GM10847 (cell line): ENCODE measurements around the gene FOXJ1.

ENCODE experiments used
- POLR2A ChIP-seq: IDR thresholded peaks from 2 replicates; pipeline ENCODE4 v1.6.1; 2011; ENCODE audit not compliant: insufficient read length; ENCODE audit errors: extremely low read depth

FOXJ1 gene

DNA sequence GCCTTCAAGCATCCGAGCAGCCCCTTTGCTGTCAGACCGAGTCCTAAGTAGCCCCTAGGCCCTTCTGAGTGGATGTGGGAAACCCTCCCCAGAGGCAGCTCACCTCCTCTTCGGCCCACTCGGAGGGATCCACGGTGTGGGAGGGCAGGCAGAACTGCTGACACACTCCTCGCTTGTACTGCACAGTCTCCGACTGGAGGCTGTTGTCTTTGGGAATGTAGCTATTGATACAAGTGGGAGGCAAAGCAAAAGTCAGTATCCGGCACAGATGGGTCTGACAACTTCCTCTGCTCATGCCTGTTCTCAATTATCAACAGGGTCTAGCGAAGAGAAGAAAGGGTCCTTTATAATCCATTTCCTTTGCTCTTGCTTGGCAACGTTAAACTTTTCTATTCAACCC lies 25.9 kb upstream of the FOXJ1 start:
- TF ChIP-seq POLR2A = no peak

DNA sequence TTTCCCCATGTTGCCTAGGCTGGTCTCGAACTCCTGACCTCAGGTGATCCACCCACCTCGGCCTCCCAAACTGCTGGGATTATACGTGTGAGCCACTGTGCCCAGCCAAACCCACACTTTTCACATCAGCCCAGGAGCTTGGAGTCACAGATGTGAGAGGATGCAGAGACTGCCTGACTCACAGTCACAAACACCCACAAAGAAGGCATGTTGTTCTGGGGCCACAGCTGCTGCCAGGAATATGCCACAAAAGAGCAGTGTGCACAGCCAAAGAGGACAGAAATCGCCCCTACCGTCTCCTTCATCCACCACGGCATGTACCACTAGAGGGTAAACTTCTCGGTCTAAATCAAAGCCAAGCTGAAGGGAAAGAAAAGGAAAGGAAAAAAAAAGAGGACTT lies 25.1 kb upstream of the FOXJ1 start:
- no peak for TF ChIP-seq POLR2A

DNA sequence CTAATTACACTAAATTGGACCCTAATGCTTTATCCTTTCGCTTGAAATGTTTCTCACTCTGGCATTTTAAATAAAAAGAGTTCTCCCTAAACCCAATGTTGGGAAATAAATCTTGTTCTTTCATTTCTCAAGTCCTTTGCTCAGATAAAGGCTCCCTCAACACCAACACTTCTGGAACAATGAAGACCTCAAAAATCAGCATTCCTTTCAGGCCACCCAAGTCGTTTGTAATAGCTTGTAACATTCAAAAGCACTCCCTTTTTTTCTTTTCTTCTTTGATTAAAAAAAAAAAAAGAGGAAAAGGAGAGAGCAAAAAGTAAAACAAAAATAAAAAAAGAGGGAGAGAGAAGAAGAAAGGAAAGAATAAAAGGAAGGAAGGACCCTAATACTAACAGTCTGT lies 23.3 kb upstream of the FOXJ1 start:
- no peak for TF ChIP-seq POLR2A

DNA sequence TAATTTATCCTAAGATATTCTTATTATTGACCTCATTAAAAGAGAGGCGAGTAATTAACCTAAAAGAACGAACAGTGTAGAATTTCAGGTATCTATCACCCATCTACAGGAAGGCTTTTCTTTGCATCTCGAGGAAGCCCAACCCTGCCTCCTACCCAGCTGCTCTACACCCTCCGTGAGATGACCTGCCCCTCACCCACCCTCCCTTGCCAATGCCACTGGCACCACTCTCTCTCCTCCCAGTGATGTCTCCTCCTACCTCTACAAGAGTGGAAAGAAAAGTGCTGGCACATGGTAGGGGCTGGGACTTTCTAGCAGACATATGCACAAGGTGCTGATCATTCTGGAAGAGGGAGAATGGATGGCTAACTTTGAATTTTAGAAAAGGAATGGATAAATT lies 22.9 kb upstream of the FOXJ1 start:
- TF ChIP-seq POLR2A = no peak

DNA sequence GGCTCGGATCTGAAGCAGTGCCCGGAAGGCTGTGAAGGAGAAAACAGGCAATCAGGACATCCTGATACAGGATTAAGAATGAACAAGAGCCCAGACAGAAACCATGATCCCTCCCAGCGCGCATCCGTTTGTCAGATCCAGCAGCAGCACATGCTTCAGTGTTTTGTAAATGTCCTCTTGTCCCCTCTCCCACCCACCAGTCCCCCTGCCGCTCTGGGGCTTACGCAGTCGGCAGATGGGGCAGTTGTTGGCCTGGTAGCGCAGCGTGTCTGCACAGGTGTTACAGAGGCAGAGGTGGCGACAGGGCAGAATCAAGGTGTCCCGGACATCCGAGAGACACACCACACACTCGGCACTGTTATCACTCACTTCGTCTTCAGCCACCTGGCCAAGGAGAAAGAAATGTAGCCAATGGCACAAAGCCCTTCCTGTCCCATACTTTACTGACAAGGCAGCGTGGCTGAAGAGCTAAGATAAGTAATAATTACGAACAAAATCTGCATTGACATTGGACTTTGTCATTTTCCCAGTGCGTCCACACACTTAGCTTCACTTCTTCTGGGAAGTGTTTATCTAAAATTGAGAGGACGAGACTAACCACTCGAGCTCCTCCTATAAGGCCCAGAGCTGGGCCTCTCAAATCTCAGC lies 20.7 kb upstream of the FOXJ1 start:
- no peak for TF ChIP-seq POLR2A

DNA sequence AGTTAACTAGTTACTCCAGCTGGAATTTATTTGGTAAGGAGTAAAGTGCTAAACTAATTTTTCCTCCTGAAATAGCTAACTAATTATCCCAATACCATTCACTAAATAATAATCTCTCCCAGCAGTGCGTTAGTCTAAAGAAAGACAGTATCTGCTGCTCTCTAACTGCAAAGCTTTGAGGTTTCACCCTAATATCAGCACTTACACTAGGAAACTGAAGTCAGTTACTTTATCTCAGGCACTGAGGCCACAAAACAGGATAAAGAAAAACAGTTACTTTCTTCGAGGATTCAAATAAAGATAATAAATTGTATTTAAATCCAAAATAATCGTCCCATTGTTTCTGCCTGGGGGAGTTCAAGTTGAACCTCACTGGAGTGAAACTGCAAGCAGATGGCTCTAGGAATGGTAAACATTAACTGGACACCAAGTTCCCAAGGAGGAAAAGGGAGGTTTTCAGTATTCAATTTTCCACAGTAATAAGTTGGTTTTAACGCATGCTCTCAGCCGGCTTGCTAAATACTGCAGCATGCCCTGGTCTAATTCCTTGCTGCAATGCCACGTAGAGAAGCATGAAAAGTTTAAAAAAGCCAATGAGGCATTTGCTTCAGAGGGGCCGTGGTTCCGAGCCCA lies 20.0 kb upstream of the FOXJ1 start:
- TF ChIP-seq POLR2A = no peak

DNA sequence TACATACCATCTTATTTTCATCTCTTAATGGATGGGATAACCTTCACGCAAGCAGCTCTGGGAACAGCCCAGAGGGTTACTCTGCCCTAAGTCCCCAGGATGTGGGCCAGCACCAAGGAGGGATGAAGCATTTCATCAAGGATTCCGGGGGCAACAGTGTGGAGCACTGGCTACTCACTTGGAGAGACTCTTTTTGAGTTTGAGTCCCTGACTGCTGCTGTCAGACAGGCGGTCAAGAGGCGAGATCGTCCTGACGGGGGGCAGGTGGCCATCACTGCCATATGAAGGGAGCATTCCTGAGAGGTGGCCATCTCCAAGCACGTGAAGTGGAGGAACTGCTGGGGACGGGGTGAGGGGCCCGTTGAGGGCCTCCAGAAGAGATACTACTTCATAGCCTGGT lies 18.1 kb upstream of the FOXJ1 start:
- TF ChIP-seq POLR2A = no peak

DNA sequence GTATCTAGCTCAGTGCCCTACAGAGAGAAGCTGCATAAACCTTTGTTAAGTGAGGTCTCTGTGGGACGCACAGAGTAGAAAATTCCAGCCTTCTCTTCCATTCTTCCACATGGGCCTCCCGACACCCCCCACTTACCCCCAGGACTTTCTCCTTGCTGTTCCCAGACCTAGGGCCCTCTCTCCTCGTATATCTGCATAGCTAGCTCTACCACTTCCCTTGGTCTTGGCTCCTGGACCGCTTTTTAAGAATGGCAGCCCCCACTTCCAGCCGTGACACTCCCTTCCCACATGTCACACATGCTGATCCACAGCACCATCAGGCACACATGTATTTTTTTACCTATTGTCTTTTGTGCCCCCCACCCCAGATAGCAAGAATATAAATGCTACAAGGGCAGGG lies 16.7 kb upstream of the FOXJ1 start:
- no peak for TF ChIP-seq POLR2A

DNA sequence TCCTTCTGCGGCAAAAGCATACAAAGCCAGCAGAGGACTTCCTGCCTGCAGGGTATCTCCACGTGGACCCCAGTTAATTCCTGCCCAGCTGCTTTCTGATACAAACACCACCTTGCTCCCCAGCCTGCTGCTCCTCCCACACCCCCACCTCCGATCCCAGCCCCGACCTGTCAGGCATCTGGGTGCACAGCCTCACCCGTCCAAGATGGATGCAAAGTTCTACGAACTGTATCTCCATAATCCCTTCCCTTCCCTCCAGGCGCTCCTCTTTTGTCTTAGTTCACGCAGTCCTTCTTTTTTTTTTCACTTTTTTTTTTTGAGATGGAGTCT lies 15.6 kb upstream of the FOXJ1 start:
- no peak for TF ChIP-seq POLR2A

DNA sequence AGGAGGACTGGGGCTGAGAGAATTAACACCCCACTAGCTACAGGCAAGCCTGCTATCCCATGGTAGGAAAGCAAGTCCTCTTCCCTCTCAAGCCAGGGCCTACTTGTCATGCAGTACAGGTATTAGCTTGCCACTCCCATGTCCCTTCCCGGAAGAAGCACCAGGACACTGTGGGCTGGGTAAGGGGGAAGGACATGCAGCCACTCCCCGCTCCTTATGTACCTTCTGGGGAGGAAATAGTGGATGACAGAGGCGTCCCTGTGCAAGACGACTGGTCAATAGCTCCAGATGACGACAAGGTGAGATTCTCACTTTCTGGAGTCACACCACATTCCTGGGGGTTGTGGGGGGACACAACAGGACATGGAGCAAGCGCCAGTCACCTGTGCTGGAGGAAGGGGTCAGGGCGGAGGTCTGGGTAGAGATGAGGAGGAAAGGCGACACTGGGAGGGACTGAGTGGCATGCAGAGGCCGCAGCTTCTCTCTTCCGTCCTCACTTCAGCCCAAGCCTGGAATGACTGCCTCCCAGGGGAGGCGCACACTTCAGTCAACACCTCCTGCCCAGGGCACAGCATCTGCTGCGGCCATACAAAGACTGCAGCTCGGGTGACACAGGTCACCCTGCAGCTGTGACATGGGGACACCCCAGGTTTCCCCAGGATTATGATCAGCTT lies 15.1 kb upstream of the FOXJ1 start:
- TF ChIP-seq POLR2A = no peak

DNA sequence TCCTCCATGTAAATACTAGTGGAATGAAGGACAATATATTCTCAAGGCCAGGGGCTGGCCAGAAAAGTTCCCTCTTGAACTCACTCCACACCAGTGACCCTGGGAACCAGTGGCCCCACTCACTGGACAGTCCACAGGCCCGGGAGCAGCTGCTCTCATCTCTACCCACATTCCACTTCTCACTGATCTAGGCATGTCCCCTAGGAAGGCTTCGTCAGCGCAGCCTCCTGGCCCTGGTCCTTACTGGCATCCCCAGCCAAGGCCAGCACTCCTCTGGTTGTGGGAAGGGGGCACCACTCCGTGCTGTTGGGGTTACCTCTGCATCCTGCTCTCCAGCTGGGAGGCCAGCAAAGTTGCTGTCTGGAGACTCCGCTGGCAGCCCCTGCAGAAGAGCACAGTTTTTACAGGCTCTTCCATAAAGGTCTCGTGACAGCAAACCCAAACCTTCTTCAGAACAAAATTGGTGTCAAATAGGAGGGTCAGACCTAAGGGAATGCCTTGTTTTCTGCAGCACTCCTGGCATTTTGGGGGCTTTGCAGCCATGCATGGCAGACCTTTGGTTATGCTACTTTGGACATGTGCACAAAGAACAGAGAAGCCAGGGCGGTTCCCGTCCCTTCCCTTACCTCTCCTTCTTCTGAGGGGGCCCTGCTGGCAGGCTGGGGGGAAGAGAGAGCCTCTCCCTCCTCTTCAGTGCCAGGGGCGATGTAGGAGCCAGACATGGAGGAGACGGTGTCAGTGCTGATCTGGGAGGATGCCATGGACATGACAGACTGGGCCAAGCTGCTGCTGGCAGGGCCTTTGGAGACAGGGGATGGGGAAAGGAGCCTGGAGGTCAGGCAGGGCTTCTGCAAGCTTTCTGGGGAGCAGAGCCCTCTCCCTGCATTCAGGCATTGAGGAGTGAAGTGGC lies 14.1 kb upstream of the FOXJ1 start:
- no peak for TF ChIP-seq POLR2A

DNA sequence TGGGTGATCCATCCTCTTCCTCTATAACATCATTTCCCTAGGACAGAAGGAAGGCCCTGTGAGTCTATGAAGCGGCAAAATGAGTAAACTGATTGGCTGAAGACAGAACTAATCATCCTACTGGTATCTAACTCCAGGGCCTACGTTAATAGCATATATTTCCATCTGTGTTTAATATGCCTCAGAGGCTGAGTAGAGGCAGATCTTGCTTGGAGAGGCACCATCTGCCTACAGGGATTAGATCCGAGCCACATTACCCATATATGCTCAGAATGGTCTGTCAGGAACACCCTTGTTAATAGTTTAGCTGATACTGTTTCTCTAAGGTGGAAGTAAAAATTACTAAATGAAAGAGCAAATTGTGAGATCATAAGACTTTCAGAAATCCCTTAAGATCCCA lies 13.2 kb upstream of the FOXJ1 start:
- TF ChIP-seq POLR2A = no peak

DNA sequence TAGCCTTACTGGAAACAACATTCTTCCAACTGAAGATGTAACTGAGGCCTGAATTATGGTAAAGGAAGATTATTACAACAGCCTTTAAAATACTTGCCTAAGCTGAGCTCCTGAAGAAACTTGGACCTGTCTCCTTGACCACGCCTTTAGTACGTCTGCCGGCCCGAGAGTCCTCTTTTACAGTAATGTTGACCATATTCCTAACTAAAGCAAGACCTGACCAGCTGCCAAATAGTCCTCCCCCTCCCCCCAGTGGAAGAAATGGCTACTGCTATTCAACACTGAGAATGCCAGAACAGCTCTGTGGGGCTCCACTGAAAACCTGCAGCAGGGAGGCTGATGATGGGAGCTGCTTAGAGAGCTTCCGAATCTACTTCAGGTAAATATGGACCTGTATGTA lies 12.6 kb upstream of the FOXJ1 start:
- no peak for TF ChIP-seq POLR2A

DNA sequence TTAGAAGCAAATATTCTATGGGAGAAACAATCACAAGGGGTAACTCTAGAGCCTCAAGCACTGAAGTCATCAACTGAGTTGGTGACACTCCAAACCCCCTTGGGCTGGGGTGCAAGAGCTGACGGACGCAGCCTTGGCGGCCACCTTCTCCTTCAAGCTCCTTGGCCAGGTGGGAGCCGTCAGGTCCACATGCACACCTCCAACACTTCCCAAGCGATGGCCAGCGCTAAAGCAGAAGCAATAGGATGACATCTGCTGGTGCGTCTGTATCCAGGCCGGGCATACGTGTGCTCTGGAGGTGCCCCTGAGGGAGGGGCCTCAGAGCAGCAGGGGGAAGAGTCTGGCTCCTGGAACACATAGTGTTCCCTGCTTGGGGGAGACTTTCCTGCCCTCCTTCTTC lies 12.2 kb upstream of the FOXJ1 start:
- TF ChIP-seq POLR2A = no peak

DNA sequence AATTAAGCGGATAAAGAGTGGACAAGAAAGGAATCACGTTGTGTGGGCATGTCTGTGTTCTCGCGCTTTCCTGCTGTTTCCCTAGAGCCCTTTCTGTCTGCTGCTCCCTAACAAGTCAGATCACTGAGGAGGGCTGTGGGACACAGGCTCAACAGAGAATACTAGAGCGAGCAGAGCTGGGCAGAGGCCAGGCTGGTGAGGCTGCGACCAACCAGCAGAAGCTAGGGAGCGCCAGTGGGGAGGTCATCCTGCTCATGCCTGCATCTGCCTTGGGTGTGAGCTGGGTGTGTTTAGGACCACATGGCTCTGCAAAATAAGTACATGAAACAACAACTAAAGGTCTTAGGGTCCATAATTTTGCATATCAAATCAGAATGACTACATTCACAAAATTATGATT lies 11.5 kb upstream of the FOXJ1 start:
- TF ChIP-seq POLR2A = no peak
